Measurements from ENCODE around the gene RAB10. TPM values are rescaled to one million over a fixed set of nuclear protein-coding genes. Genes with fewer than 3 reads are reported as not detected.
"Not testable (repeated sequence)": the region's sequence is repeated elsewhere in the genome, so short reads cannot be mapped to it uniquely, and the experiment has no call there.

Gene RAB10
- total RNA-seq, 3 donors from 2014 or later (not counting 1 experiment from before 2014, with no cell fraction given) = 35.8 to 44.2 (median 39.5) TPM

DNA sequence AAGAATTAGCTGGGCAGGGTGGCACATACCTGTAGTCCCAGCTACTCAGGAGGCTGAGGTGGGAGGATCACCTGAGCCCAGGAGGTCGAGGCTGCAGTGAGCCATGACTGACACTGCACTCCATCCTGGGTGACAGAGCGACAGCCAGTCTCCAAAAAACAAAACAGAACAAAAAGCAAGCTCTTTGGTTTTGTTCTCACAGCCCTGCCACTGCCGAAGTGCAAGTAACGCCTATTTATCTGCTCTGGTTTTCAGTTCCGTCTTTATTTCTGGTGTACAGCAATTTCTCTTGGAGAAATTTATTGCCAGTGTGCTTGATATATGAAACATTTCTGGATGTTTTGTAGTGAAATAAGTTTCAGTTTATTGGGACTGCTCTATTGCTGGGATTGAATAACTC lies 61.9 kb downstream of the RAB10 start:
- TF ChIP-seq, protein P1, sequence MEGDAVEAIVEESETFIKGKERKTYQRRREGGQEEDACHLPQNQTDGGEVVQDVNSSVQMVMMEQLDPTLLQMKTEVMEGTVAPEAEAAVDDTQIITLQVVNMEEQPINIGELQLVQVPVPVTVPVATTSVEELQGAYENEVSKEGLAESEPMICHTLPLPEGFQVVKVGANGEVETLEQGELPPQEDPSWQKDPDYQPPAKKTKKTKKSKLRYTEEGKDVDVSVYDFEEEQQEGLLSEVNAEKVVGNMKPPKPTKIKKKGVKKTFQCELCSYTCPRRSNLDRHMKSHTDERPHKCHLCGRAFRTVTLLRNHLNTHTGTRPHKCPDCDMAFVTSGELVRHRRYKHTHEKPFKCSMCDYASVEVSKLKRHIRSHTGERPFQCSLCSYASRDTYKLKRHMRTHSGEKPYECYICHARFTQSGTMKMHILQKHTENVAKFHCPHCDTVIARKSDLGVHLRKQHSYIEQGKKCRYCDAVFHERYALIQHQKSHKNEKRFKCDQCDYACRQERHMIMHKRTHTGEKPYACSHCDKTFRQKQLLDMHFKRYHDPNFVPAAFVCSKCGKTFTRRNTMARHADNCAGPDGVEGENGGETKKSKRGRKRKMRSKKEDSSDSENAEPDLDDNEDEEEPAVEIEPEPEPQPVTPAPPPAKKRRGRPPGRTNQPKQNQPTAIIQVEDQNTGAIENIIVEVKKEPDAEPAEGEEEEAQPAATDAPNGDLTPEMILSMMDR (IDR thresholded peaks at IDR 0.05) = no peak
- no peaks in the 10 kb centered on the region for H3K27me3 ChIP-seq (ENCODE audit: control insufficient read depth, insufficient read depth, low read length)
- no peaks in the 10 kb centered on the region for H3K27me3 Mint-ChIP-seq (ENCODE audit: low read depth in 2 of 2)
- H3K27ac ChIP-seq (ENCODE audit: low read length) = no peak overlapping the region
- peaks cover 37 to 42% of the 10 kb centered on the region in 2 donors for H3K4me1 Mint-ChIP-seq
- intact Hi-C loops (cut with micrococcal nuclease) = no loop called here
- H3K36me3 ChIP-seq (ENCODE audit: control insufficient read depth, insufficient read depth, low read length) = peaks cover 6% of the 10 kb centered on the region
- no peak overlapping the region for H3K27ac Mint-ChIP-seq
- no peak for DNase-seq
- WGBS (ENCODE audit: insufficient coverage) = 90% methylated on average over 5 of the region's 5 CpGs
- no peak for ATAC-seq
- no peak overlapping the region for H3K4me3 Mint-ChIP-seq
- H3K4me3 ChIP-seq (ENCODE audit: low read length) = no peak overlapping the region
- no peaks in the 10 kb centered on the region for H3K9me3 ChIP-seq (ENCODE audit: control insufficient read depth, insufficient read depth, low read length)
- H3K36me3 Mint-ChIP-seq = no peaks in the 10 kb centered on the region
- H3K4me1 ChIP-seq (ENCODE audit: control insufficient read depth, insufficient read depth, low read length) = no peaks in the 10 kb centered on the region
- H3K9me3 Mint-ChIP-seq = no peaks in the 10 kb centered on the region

DNA sequence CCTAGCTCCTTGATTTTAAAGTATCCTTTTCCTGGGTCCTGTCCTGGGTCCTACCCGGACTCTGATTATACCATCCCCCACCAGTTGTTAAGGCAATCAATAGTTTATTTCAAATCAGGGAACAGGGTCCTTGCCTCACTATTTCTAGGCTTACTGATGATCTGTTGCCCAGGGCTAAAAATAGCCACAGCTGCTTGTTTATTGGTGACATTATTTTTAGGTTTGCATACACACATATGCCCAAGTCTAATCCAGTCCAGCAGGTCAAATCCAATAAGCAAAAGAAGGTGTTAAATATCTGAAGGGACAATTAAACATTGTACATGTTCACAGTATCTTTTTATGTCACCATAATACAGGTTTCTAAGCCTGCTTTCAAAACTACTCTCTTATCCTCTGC lies 66.0 kb downstream of the RAB10 start:
- no peak for ATAC-seq
- H3K9me3 Mint-ChIP-seq = no peaks in the 10 kb centered on the region
- peaks cover 35 to 50% of the 10 kb centered on the region in 2 donors for H3K4me1 Mint-ChIP-seq
- DNase-seq = no peak
- no peak overlapping the region for H3K27ac ChIP-seq (ENCODE audit: low read length)
- H3K9me3 ChIP-seq (ENCODE audit: control insufficient read depth, insufficient read depth, low read length) = no peaks in the 10 kb centered on the region
- no peaks in the 10 kb centered on the region for H3K27me3 Mint-ChIP-seq (ENCODE audit: low read depth in 2 of 2)
- TF ChIP-seq, protein P1 (IDR thresholded peaks at IDR 0.05) = no peak
- 100% methylated on average over 1 of the region's 1 CpG for WGBS (ENCODE audit: insufficient coverage)
- intact Hi-C loops (cut with micrococcal nuclease) = no loop called here
- peaks cover 9% of the 10 kb centered on the region for H3K36me3 ChIP-seq (ENCODE audit: control insufficient read depth, insufficient read depth, low read length)
- no peak overlapping the region for H3K4me3 Mint-ChIP-seq
- no peaks in the 10 kb centered on the region for H3K36me3 Mint-ChIP-seq
- H3K27me3 ChIP-seq (ENCODE audit: control insufficient read depth, insufficient read depth, low read length) = no peaks in the 10 kb centered on the region
- no peak overlapping the region for H3K4me3 ChIP-seq (ENCODE audit: low read length)
- H3K4me1 ChIP-seq (ENCODE audit: control insufficient read depth, insufficient read depth, low read length) = no peaks in the 10 kb centered on the region
- H3K27ac Mint-ChIP-seq = peak overlapping the region in 1 of 2 donors; percentile 3

GRCh38 chr2:26100384-26100783 lies 66.5 kb downstream of the RAB10 start:
- peaks cover 39 to 54% of the 10 kb centered on the region in 2 donors for H3K4me1 Mint-ChIP-seq
- no peak overlapping the region for H3K27ac ChIP-seq (ENCODE audit: low read length)
- H3K9me3 ChIP-seq (ENCODE audit: control insufficient read depth, insufficient read depth, low read length) = no peaks in the 10 kb centered on the region
- intact Hi-C loops (cut with micrococcal nuclease) = no loop called here
- DNase-seq = no peak
- no CpG with 5 or more reads among the region's 1 CpG for WGBS (ENCODE audit: insufficient coverage)
- H3K27me3 ChIP-seq (ENCODE audit: control insufficient read depth, insufficient read depth, low read length) = no peaks in the 10 kb centered on the region
- H3K36me3 Mint-ChIP-seq = no peaks in the 10 kb centered on the region
- H3K9me3 Mint-ChIP-seq = no peaks in the 10 kb centered on the region
- TF ChIP-seq, protein P1 (IDR thresholded peaks at IDR 0.05) = no peak
- H3K27me3 Mint-ChIP-seq (ENCODE audit: low read depth in 2 of 2) = no peaks in the 10 kb centered on the region
- ATAC-seq = no peak
- no peaks in the 10 kb centered on the region for H3K4me1 ChIP-seq (ENCODE audit: control insufficient read depth, insufficient read depth, low read length)
- no peak overlapping the region for H3K4me3 ChIP-seq (ENCODE audit: low read length)
- no peak overlapping the region for H3K4me3 Mint-ChIP-seq
- peaks cover 9% of the 10 kb centered on the region for H3K36me3 ChIP-seq (ENCODE audit: control insufficient read depth, insufficient read depth, low read length)
- H3K27ac Mint-ChIP-seq = peak overlapping the region in 1 of 2 donors; percentile 3

DNA sequence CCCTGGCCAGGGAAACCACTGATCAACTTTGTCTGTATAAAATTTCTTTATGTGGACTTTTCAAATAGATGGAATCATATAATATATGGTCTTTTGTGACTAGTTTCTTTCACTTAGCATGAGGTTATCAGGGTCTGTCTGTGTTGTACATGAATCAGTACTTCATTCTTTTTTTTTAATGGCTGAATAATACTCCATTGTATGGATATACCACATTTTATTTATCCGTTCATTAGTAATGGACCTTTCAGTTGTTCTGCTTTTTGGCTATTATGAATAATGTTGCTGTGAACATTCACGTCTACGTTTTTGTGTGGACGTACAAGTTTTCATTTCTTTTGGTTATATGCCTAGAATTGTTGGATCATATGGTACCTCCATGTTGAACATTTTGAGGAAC lies 69.9 kb downstream of the RAB10 start:
- intact Hi-C loops (cut with micrococcal nuclease) = no loop called here
- TF ChIP-seq, protein P1 (IDR thresholded peaks at IDR 0.05) = no peak
- Histone ChIP-seq H3K4me1 (ENCODE audit: control insufficient read depth, insufficient read depth, low read length) (no peaks in the 10 kb centered on the region), H3K27ac (ENCODE audit: low read length) (no peak overlapping the region), H3K9me3 (ENCODE audit: control insufficient read depth, insufficient read depth, low read length) (no peaks in the 10 kb centered on the region), H3K4me3 (ENCODE audit: low read length) (no peak overlapping the region), H3K36me3 (ENCODE audit: control insufficient read depth, insufficient read depth, low read length) (peaks cover 12% of the 10 kb centered on the region), H3K27me3 (ENCODE audit: control insufficient read depth, insufficient read depth, low read length) (no peaks in the 10 kb centered on the region)
- 100% methylated on average over 4 of the region's 4 CpGs for WGBS (ENCODE audit: insufficient coverage)
- no peaks in the 10 kb centered on the region for H3K9me3 Mint-ChIP-seq
- peaks cover 54% of the 10 kb centered on the region in 2 donors for H3K4me1 Mint-ChIP-seq
- no peaks in the 10 kb centered on the region for H3K27me3 Mint-ChIP-seq (ENCODE audit: low read depth in 2 of 2)
- ATAC-seq = no peak
- no peak overlapping the region for H3K4me3 Mint-ChIP-seq
- H3K27ac Mint-ChIP-seq = no peak overlapping the region
- no peak for DNase-seq
- H3K36me3 Mint-ChIP-seq = no peaks in the 10 kb centered on the region

- H3K27me3 Mint-ChIP-seq (ENCODE audit: low read depth in 2 of 2); H3K27me3 ChIP-seq (ENCODE audit: control insufficient read depth, insufficient read depth, low read length); H3K36me3 Mint-ChIP-seq; H3K4me3 ChIP-seq (ENCODE audit: low read length); DNase-seq; ATAC-seq; H3K9me3 ChIP-seq (ENCODE audit: control insufficient read depth, insufficient read depth, low read length); H3K4me3 Mint-ChIP-seq; intact Hi-C loops (cut with micrococcal nuclease); H3K4me1 ChIP-seq (ENCODE audit: control insufficient read depth, insufficient read depth, low read length); H3K9me3 Mint-ChIP-seq; H3K27ac Mint-ChIP-seq; H3K27ac ChIP-seq (ENCODE audit: low read length): not testable (repeated sequence)
- whole genome bisulfite sequencing (ENCODE audit: insufficient coverage) = 99% methylated on average over 6 of the region's 6 CpGs
- peaks cover 19% of the 10 kb centered on the region for H3K36me3 ChIP-seq (ENCODE audit: control insufficient read depth, insufficient read depth, low read length)
- peaks cover 28 to 32% of the 10 kb centered on the region in 2 donors for H3K4me1 Mint-ChIP-seq
These were observed 74.8 kb downstream of the RAB10 start for GRCh38 chr2:26108701-26109100.

Data from natural killer cell (primary cell).